Measurements from ENCODE around the gene TMED4.

The TMED4 gene

GRCh38 chr7:44539669-44540506 lies 42.1 kb downstream of the TMED4 start:
- no peak for DNase-seq

GRCh38 chr7:44538798-44539668 lies 43.0 kb downstream of the TMED4 start:
- DNase-seq, result no peak

GRCh38 chr7:44538093-44538797 lies 43.8 kb downstream of the TMED4 start:
- DNase-seq, result no peak

- DNase-seq, result no peak
Observed at GRCh38 chr7:44537442-44537841, 44.6 kb downstream of the TMED4 start.

GRCh38 chr7:44536090-44536489 lies 45.9 kb downstream of the TMED4 start:
- no peak for DNase-seq

- no peak for DNase-seq
Observed at GRCh38 chr7:44535348-44536064, 46.5 kb downstream of the TMED4 start.

- peak; percentile 78 for DNase-seq
Observed at GRCh38 chr7:44534501-44534900, 47.5 kb downstream of the TMED4 start.

GRCh38 chr7:44534087-44534486 lies 47.9 kb downstream of the TMED4 start:
- DNase-seq, result peak; percentile 64

GRCh38 chr7:44533301-44534055 lies 48.6 kb downstream of the TMED4 start:
- peak; percentile 66 for DNase-seq

GRCh38 chr7:44531421-44532380 lies 50.3 kb downstream of the TMED4 start:
- no peak for DNase-seq

- DNase-seq, result peak; percentile 42
Observed at GRCh38 chr7:44530990-44531389, 51.0 kb downstream of the TMED4 start.

Measured in NCI-H69 (cell line).